NCI-H2081 (cell line): Measurements from ENCODE around the gene SMNDC1.
"Not testable (repeated sequence)": the region's sequence is repeated elsewhere in the genome, so short reads cannot be mapped to it uniquely, and the experiment has no call there.

Experiments used
- DNase-seq, 2 experiments: peaks; one replicate each; lab custom pipeline; 2025; lab: John Stamatoyannopoulos, UW

SMNDC1 gene

GRCh38 chr10:110249489-110249888 is 55.2 kb downstream of the SMNDC1 start:
- not testable (repeated sequence) for DNase-seq

- DNase-seq, result not testable (repeated sequence)
Measured at GRCh38 chr10:110247833-110248232, 56.9 kb downstream of the SMNDC1 start.

- DNase-seq, result no peak
Measured at GRCh38 chr10:110244550-110244949, 60.2 kb downstream of the SMNDC1 start.

- no peak for DNase-seq
Measured at GRCh38 chr10:110242511-110242910, 62.2 kb downstream of the SMNDC1 start.

- no peak for DNase-seq
Measured at GRCh38 chr10:110241841-110242240, 62.9 kb downstream of the SMNDC1 start.

- no peak for DNase-seq
Measured at GRCh38 chr10:110241407-110241806, 63.3 kb downstream of the SMNDC1 start.
